ENCODE measurements around the gene TSPAN9. TPM values are rescaled to one million over a fixed set of nuclear protein-coding genes. Genes with fewer than 3 reads are reported as not detected.

TSPAN9 gene
- total and polyA plus RNA-seq, 10 of the 15 experiments (the other 5 are each of a cell fraction or from before 2014, with no cell fraction given) = 0.03 to 1.0 (median 0.12) TPM; not detected in 5

- 41% methylated on average over 11 of the region's 11 CpGs for WGBS (ENCODE audit: insufficient coverage, insufficient replicate concordance, low lambda C conversion rate, missing lambda C conversion rate)
- Histone ChIP-seq H2AFZ (ENCODE audit: control insufficient read depth, low read depth, low read length) (no peak overlapping the region), H3K79me2 (ENCODE audit: control insufficient read depth, insufficient read depth, low read length) (no peaks in the 10 kb centered on the region), H3K4me1 (ENCODE audit: control insufficient read depth, insufficient read depth, low read length) (no peaks in the 10 kb centered on the region), H3K9me3 (replicated peaks; ENCODE audit: control insufficient read depth, insufficient read depth, low read length) (no peaks in the 10 kb centered on the region; the same call in 2 of the 3 replicates), H4K20me1 (ENCODE audit: control insufficient read depth, insufficient read depth) (no peaks in the 10 kb centered on the region; the same call in 1 of the 2 replicates), H3K9ac (ENCODE audit: control insufficient read depth, insufficient read depth, low read length) (no peak overlapping the region), H3K27me3 (replicated peaks in 1 of 2; ENCODE audit: control insufficient read depth in 2 of 2, insufficient read depth in 2 of 2, low read length in 1 of 2) (peaks cover 2 to 3% of the 10 kb centered on the region in 2 experiments; a peak in 3 of 4 replicates), H3K4me3 (no peak overlapping the region), H3K36me3 (ENCODE audit: control insufficient read depth in 2 of 2, insufficient read depth in 2 of 2, low read length in 1 of 2) (no peaks in the 10 kb centered on the region), H3K4me2 (ENCODE audit: control insufficient read depth, insufficient read depth) (no peak overlapping the region), H3K27ac (ENCODE audit: control insufficient read depth, insufficient read depth) (no peak overlapping the region)
- FAIRE-seq = no peak
- DNase-seq (ENCODE audit: low read depth, low spot score) = no peak
- ChIA-PET RAD21 (ENCODE audit: unreplicated experiment) (interaction anchor here (0.6 kb wide), 1 partner anchor 24 kb away, joined by 3 read pairs; no protein-coding TSS in a partner anchor), POLR2A (no interaction called here), CTCF (interaction anchor here (0.6 to 0.7 kb wide), 2 partner anchors 35 to 692 kb away, joined by 3 read pairs; no protein-coding TSS in a partner anchor), SMC1A (ENCODE audit: uncharacterized antibody, unreplicated experiment) (no interaction called here)
- intact Hi-C loops (cut with micrococcal nuclease; ENCODE audit: unreplicated experiment) (no loop called here), in situ Hi-C loops (cut with MboI) (no loop called here)
- no TSS peak for BruUV-seq (replicated peaks)
- no peak for ATAC-seq
- TF ChIP-seq IRF4 (IDR thresholded peaks at IDR 0.05; ENCODE audit: low read depth, low read length) (no peak), CBX3 (IDR thresholded peaks at IDR 0.05; ENCODE audit: borderline replicate concordance, low read depth) (no peak), TAF1 (IDR thresholded peaks at IDR 0.05; ENCODE audit: borderline replicate concordance, low read depth, low read length) (no peak), NR2C1 (IDR thresholded peaks at IDR 0.05) (no peak), BACH1 (IDR thresholded peaks at IDR 0.05; ENCODE audit: borderline replicate concordance) (no peak), MEF2B (IDR thresholded peaks at IDR 0.05; ENCODE audit: partially characterized antibody, poor library complexity, severe bottlenecking) (no peak), CREB1 (IDR thresholded peaks at IDR 0.05; ENCODE audit: low read depth) (no peak), MYC (IDR thresholded peaks at IDR 0.05; ENCODE audit: insufficient read depth, insufficient read length, insufficient replicate concordance, low read length, severe bottlenecking) (no peak), TARDBP (IDR thresholded peaks at IDR 0.05; ENCODE audit: borderline replicate concordance) (no peak), KDM1A (IDR thresholded peaks at IDR 0.05; ENCODE audit: borderline replicate concordance) (no peak), HCFC1 (IDR thresholded peaks at IDR 0.05; ENCODE audit: low read length) (no peak), SP1 (IDR thresholded peaks at IDR 0.05; ENCODE audit: low read depth, low read length) (no peak), ZBTB40 (IDR thresholded peaks at IDR 0.05; ENCODE audit: borderline replicate concordance) (no peak), FOXK2 (IDR thresholded peaks at IDR 0.05) (no peak)
Measured at GRCh38 chr12:3158851-3159465, 81.8 kb downstream of the TSPAN9 start.
